ENCODE measurements around the gene DOHH. TPM values are rescaled to one million over a fixed set of nuclear protein-coding genes. Genes with fewer than 3 reads are reported as not detected.

Gene DOHH
- total RNA-seq, 1 experiment from 2014 or later: 24.9 TPM

- BruUV-seq (replicated peaks): no TSS peak
- ChIA-PET POLR2A (no interaction called here), CTCF (no interaction called here)
- TF ChIP-seq REST (IDR thresholded peaks at IDR 0.05; ENCODE audit: insufficient read depth in 1 of 2, low read depth in 2 of 2, low read length in 1 of 2) (no peak), SIN3A (IDR thresholded peaks at IDR 0.05; ENCODE audit: borderline replicate concordance, insufficient read depth, low read depth, low read length) (no peak), CTCF (IDR thresholded peaks at IDR 0.05) (no peak), TCF7L2 (IDR thresholded peaks at IDR 0.05; ENCODE audit: low read depth, low read length) (no peak), POLR2AphosphoS5 (IDR thresholded peaks at IDR 0.05; ENCODE audit: low read depth, low read length) (no peak)
- intact Hi-C loops (cut with micrococcal nuclease; ENCODE audit: unreplicated experiment): no loop called here
- DNase-seq (ENCODE audit: low read depth, low spot score): no peak
- Histone ChIP-seq H3K4me1 (ENCODE audit: control insufficient read depth, insufficient read depth, low read length) (no peaks in the 10 kb centered on the region), H3K4me3 (ENCODE audit: low read depth in 2 of 2, low read length in 2 of 2) (no peak overlapping the region), H3K9me3 (ENCODE audit: control insufficient read depth, insufficient read depth, low read depth, low read length) (no peaks in the 10 kb centered on the region), H3K27me3 (ENCODE audit: control insufficient read depth, insufficient read depth, low read length) (no peaks in the 10 kb centered on the region), H3K27ac (ENCODE audit: low read length) (no peak overlapping the region), H3K36me3 (ENCODE audit: control insufficient read depth, insufficient read depth, low read length) (peaks cover 2% of the 10 kb centered on the region; the same call in 1 of the 2 replicates)
- in situ Hi-C loops (cut with HindIII; ENCODE audit: low pct_unique_long_range_greater_than_20kb, low sequenced_read_pairs): no loop called here
- no peak for ATAC-seq
Measured at GRCh38 chr19:3501780-3502179, 1.3 kb upstream of the DOHH start.

- Histone ChIP-seq H3K4me3 (ENCODE audit: low read depth in 2 of 2, low read length in 2 of 2) (peak overlapping the region; percentile 94 to 95), H3K27me3 (ENCODE audit: control insufficient read depth, insufficient read depth, low read length) (no peaks in the 10 kb centered on the region), H3K9me3 (ENCODE audit: control insufficient read depth, insufficient read depth, low read depth, low read length) (no peaks in the 10 kb centered on the region), H3K4me1 (ENCODE audit: control insufficient read depth, insufficient read depth, low read length) (no peaks in the 10 kb centered on the region), H3K27ac (ENCODE audit: low read length) (peak overlapping the region; percentile 97), H3K36me3 (ENCODE audit: control insufficient read depth, insufficient read depth, low read length) (no peaks in the 10 kb centered on the region)
- in situ Hi-C loops (cut with HindIII; ENCODE audit: low pct_unique_long_range_greater_than_20kb, low sequenced_read_pairs): no loop called here
- BruUV-seq (replicated peaks): no TSS peak
- CTCF ChIA-PET: no interaction called here
- POLR2A ChIA-PET: interaction anchor here (0.6 to 0.7 kb wide), 2 partner anchors 19 to 550 kb away, joined by 10 to 18 read pairs; no protein-coding TSS in a partner anchor
- intact Hi-C loops (cut with micrococcal nuclease; ENCODE audit: unreplicated experiment): no loop called here
- no peak for DNase-seq (ENCODE audit: low read depth, low spot score)
- ATAC-seq: peak; percentile 36
- TF ChIP-seq TCF7L2 (IDR thresholded peaks at IDR 0.05; ENCODE audit: low read depth, low read length) (no peak), REST (IDR thresholded peaks at IDR 0.05; ENCODE audit: insufficient read depth in 1 of 2, low read depth in 2 of 2, low read length in 1 of 2) (no peak), SIN3A (IDR thresholded peaks at IDR 0.05; ENCODE audit: borderline replicate concordance, insufficient read depth, low read depth, low read length) (no peak), CTCF (IDR thresholded peaks at IDR 0.05) (no peak), POLR2AphosphoS5 (IDR thresholded peaks at IDR 0.05; ENCODE audit: low read depth, low read length) (no peak)
Measured at GRCh38 chr19:3499738-3500428, 591 bp downstream of the DOHH start.

All from Panc1 (cell line).